Measurements from ENCODE around the gene SRRM2. TPM values are rescaled to one million over a fixed set of nuclear protein-coding genes. Genes with fewer than 3 reads are reported as not detected.

The SRRM2 gene
- total and polyA plus RNA-seq, 9 of the 15 experiments (the other 6 are each of a cell fraction or from before 2014, with no cell fraction given) = 26.7 to 563 (median 81.1) TPM

GRCh38 chr16:2816751-2817339, 64.4 kb downstream of the SRRM2 start, which contains the start of gene PRSS21 (continued):
- peak; percentile 15; the same call in 1 of the 2 replicates for TF ChIP-seq REST (IDR thresholded peaks at IDR 0.05; ENCODE audit: borderline replicate concordance)
- TF ChIP-seq REST (CRISPR knock-in tag; IDR thresholded peaks at IDR 0.05; ENCODE audit: low read depth) = no peak
- 0 out of 4 replicates have a peak, but pooled peaks of 1 of the 2 experiments have one; percentile 60 for TF ChIP-seq NONO (IDR thresholded peaks at IDR 0.05; ENCODE audit: low read depth in 2 of 2, low read length in 1 of 2)
- no peak for TF ChIP-seq OTX1 (CRISPR knock-in tag; IDR thresholded peaks at IDR 0.05)
- no peak for TF ChIP-seq ZNF184 (CRISPR knock-in tag; IDR thresholded peaks at IDR 0.05)
- no peak for TF ChIP-seq ZNF408 (CRISPR knock-in tag; IDR thresholded peaks at IDR 0.05; ENCODE audit: low read depth)
- peak; percentile 91 for TF ChIP-seq NFIC (IDR thresholded peaks at IDR 0.05)
- peak; percentile 26 to 37; a peak in 2 of 4 replicates for TF ChIP-seq RAD21 (CRISPR knock-in tag; conservative IDR thresholded peaks at IDR 0.05 in 1 of 2, IDR thresholded peaks at IDR 0.05 in 1 of 2)
- TF ChIP-seq AFF1 (IDR thresholded peaks at IDR 0.05; ENCODE audit: low read depth in 1 of 2, partially characterized antibody in 2 of 2) = no peak
- TF ChIP-seq ATF2 (CRISPR knock-in tag; IDR thresholded peaks at IDR 0.05) = no peak
- TF ChIP-seq ZFP30 (CRISPR knock-in tag; IDR thresholded peaks at IDR 0.05; ENCODE audit: borderline replicate concordance) = no peak
- TF ChIP-seq SIN3A (IDR thresholded peaks at IDR 0.05; ENCODE audit: borderline replicate concordance in 2 of 2, control insufficient read depth in 1 of 2, low read depth in 2 of 2, low read length in 2 of 2) = peak in 1 of 2 experiments; percentile 46; a peak in 1 of 4 replicates
- no peak for TF ChIP-seq ELF4 (CRISPR knock-in tag; IDR thresholded peaks at IDR 0.05)
- no peak for TF ChIP-seq HIVEP1 (CRISPR knock-in tag; IDR thresholded peaks at IDR 0.05)
